NB4 (cell line): Measurements from ENCODE around the gene GATA5.

Source experiments
- POLR2A ChIP-seq: IDR thresholded peaks from 2 replicates; pipeline ENCODE4 v1.6.1; 2011; ENCODE audit warnings: mild to moderate bottlenecking; ENCODE audit not compliant: insufficient read length; ENCODE audit errors: extremely low read depth
- TF ChIP-seq, protein P1 (sequence below): IDR thresholded peaks from one replicate; pipeline ENCODE4 v1.5.1; 2012; ENCODE audit warnings: low read depth, low read length

DNA sequence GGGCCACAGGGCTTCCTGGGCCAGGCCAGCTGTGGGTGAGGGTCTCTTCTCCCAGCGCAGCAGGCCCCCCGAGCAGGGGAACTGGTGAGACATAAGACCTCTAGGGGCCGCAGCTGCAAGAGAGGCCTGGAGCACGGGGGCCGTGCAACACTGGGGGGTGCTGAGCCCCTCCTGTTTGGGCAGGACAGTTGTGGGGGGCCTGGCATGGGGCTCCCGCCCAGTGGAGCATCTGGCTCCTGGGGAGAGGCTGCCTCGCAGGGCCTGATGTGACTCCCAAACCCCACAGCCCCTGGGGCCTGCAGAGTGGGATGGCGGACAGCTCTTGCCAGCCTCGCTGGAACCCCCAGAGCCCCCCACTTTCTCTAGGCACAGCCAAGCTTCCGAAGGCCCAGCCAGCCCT, 16.9 kb upstream of the GATA5 start:
- TF ChIP-seq, protein P1, sequence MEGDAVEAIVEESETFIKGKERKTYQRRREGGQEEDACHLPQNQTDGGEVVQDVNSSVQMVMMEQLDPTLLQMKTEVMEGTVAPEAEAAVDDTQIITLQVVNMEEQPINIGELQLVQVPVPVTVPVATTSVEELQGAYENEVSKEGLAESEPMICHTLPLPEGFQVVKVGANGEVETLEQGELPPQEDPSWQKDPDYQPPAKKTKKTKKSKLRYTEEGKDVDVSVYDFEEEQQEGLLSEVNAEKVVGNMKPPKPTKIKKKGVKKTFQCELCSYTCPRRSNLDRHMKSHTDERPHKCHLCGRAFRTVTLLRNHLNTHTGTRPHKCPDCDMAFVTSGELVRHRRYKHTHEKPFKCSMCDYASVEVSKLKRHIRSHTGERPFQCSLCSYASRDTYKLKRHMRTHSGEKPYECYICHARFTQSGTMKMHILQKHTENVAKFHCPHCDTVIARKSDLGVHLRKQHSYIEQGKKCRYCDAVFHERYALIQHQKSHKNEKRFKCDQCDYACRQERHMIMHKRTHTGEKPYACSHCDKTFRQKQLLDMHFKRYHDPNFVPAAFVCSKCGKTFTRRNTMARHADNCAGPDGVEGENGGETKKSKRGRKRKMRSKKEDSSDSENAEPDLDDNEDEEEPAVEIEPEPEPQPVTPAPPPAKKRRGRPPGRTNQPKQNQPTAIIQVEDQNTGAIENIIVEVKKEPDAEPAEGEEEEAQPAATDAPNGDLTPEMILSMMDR = no peak
- TF ChIP-seq POLR2A = no peak
